ENCODE measurements around the gene MAD1L1. TPM values are rescaled to one million over a fixed set of nuclear protein-coding genes. Genes with fewer than 3 reads are reported as not detected.

Gene MAD1L1
- total RNA-seq, 6 experiments from 2014 or later: 15.1 to 37.4 (median 20.5) TPM

DNA sequence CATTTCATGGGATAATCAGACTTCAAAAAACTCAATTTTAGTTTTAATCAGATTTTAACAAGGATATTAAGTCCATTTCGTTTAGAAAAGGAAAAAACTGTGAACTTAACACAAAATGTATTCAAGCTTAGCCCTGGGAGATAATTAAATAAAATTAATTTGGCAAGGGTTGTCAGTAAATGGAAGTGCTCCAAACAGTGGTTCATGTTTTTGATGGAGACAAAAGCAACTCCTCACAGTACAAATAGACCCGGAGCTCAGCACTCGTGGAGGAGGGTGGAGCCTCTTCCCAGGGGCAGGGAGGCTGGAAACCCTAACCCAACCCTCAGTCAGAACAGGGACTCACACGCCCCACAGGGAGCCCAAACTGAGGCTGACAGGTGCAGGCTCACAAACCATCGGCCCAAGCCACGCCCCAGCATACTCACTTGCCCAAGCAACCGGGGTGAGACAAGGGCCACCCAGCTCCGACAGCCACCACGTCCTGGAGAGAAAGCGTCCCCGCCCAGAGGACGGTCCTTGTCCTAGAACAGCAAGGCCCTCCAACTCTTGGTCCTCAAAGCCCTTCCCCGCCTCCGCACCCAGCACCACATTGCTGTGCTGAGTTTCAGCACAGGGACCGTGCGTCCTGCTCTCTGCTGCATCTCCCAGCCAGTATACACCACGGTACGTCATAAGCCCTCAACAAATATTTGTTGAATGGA lies 39.8 kb downstream of the MAD1L1 start:
- no peaks in the 10 kb centered on the region for H3K27me3 ChIP-seq
- H3K36me3 ChIP-seq: no peaks in the 10 kb centered on the region
- H3K27ac ChIP-seq: no peak overlapping the region
- no peaks in the 10 kb centered on the region for H3K9me3 ChIP-seq
- intact Hi-C loops (cut with DNase I): no loop called here
- no peak overlapping the region for H3K4me3 ChIP-seq
- H3K4me1 ChIP-seq: no peaks in the 10 kb centered on the region
- ATAC-seq (no peak), DNase-seq (peak in 1 of 3 donors; percentile 40)
- TF ChIP-seq, protein P1, sequence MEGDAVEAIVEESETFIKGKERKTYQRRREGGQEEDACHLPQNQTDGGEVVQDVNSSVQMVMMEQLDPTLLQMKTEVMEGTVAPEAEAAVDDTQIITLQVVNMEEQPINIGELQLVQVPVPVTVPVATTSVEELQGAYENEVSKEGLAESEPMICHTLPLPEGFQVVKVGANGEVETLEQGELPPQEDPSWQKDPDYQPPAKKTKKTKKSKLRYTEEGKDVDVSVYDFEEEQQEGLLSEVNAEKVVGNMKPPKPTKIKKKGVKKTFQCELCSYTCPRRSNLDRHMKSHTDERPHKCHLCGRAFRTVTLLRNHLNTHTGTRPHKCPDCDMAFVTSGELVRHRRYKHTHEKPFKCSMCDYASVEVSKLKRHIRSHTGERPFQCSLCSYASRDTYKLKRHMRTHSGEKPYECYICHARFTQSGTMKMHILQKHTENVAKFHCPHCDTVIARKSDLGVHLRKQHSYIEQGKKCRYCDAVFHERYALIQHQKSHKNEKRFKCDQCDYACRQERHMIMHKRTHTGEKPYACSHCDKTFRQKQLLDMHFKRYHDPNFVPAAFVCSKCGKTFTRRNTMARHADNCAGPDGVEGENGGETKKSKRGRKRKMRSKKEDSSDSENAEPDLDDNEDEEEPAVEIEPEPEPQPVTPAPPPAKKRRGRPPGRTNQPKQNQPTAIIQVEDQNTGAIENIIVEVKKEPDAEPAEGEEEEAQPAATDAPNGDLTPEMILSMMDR (IDR thresholded peaks at IDR 0.05): no peak
- TF ChIP-seq POLR2A (IDR thresholded peaks at IDR 0.05): no peak
- 91% methylated on average over 4 of the region's 18 CpGs for WGBS (ENCODE audit: insufficient coverage, low coverage, low lambda C conversion rate, missing lambda C conversion rate)

DNA sequence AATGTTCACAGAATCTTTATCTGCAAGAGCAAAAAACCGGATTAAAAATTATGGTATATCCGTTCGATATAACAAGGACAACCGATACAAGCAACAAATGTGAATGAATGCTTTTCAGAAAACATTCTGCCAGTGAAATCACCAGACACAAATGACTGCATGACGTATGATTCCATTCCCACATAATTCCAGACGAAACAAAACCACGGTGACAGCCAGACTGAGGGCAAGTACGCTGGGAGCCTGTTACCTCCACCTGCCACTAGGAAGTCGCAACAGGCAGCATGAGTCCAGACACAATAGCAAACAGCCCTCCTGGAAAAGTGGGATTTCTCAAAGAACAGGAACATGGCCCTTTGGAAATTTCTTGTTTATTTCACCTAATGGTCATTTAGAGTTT lies 41.7 kb downstream of the MAD1L1 start:
- no peaks in the 10 kb centered on the region for H3K9me3 ChIP-seq
- no peaks in the 10 kb centered on the region for H3K27me3 ChIP-seq
- H3K4me3 ChIP-seq: no peak overlapping the region
- DNase-seq (no peak), ATAC-seq (no peak)
- no peak overlapping the region for H3K27ac ChIP-seq
- H3K4me1 ChIP-seq: no peaks in the 10 kb centered on the region
- TF ChIP-seq POLR2A (IDR thresholded peaks at IDR 0.05): no peak
- TF ChIP-seq, protein P1 (IDR thresholded peaks at IDR 0.05): no peak
- H3K36me3 ChIP-seq: no peaks in the 10 kb centered on the region
- 94% methylated on average over 9 of the region's 9 CpGs for WGBS (ENCODE audit: insufficient coverage, low coverage, low lambda C conversion rate, missing lambda C conversion rate)
- intact Hi-C loops (cut with DNase I): no loop called here

DNA sequence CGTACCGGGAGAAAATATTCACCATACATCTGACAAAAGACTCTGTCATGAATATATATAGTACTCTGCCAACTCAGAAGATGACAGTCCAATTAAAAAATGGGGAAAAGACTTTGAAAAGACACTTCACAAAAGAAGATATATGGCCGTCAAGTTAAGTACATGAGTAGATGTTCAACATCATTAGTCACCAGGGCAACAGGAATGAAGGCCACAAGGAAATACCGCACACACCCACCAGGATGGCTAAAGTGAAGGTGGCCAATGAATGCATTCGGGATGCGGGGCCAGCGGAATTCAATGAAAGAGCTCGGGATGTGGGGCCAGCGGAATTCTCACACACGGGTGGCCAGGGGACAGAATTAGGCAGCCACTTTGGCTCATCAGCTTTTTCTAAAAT lies 42.2 kb downstream of the MAD1L1 start:
- DNase-seq (no peak), ATAC-seq (no peak)
- Histone ChIP-seq H3K4me1 (no peaks in the 10 kb centered on the region), H3K27ac (no peak overlapping the region), H3K9me3 (no peaks in the 10 kb centered on the region), H3K27me3 (no peaks in the 10 kb centered on the region), H3K36me3 (no peaks in the 10 kb centered on the region), H3K4me3 (no peak overlapping the region)
- TF ChIP-seq POLR2A (IDR thresholded peaks at IDR 0.05): no peak
- TF ChIP-seq, protein P1 (IDR thresholded peaks at IDR 0.05): no peak
- intact Hi-C loops (cut with DNase I): no loop called here
- WGBS (ENCODE audit: insufficient coverage, low coverage, low lambda C conversion rate, missing lambda C conversion rate): 96% methylated on average over 10 of the region's 10 CpGs

DNA sequence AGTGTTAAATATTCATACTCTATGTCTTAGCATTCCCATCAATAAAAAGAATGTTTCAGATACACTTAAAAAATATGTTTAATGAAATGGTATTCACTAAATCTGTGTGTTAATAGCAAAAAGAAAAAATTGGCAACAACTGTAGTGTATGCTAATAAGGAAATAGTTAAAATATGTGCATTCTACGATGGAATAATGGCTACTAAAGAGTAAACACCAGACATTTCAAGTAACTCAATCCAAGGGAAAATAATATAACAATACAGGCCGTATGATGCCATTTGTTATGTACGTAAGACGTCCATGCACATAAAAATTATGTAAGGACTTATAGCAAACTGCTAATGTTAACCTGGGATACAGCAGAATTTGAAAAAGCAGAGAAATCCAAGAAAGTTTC lies 46.6 kb downstream of the MAD1L1 start:
- ATAC-seq: no peak
- Histone ChIP-seq H3K27me3 (no peaks in the 10 kb centered on the region), H3K36me3 (no peaks in the 10 kb centered on the region), H3K27ac (no peak overlapping the region), H3K4me1 (no peaks in the 10 kb centered on the region), H3K9me3 (no peaks in the 10 kb centered on the region), H3K4me3 (no peak overlapping the region)
- TF ChIP-seq POLR2A (IDR thresholded peaks at IDR 0.05): no peak
- TF ChIP-seq, protein P1 (IDR thresholded peaks at IDR 0.05): no peak
- intact Hi-C loops (cut with DNase I): no loop called here
- 90% methylated on average over 4 of the region's 4 CpGs for WGBS (ENCODE audit: insufficient coverage, low coverage, low lambda C conversion rate, missing lambda C conversion rate)
- no peak for DNase-seq
